H1 (cell line): ENCODE measurements around the gene FARS2. TPM values are rescaled to one million over a fixed set of nuclear protein-coding genes. Genes with fewer than 3 reads are reported as not detected.

ENCODE experiments used
- CTCF ChIA-PET: fragments of 300-600 bp; sonication (Branson Sonifier 250); formaldehyde crosslinking; loops from one replicate; lab custom pipeline; 2021; ENCODE audit not compliant: partially characterized antibody; lab: Charles Lee
- POLR2A ChIA-PET: fragments of 300-600 bp; sonication (Branson Sonifier 250); formaldehyde crosslinking; loops from one replicate; lab custom pipeline; 2021; ENCODE audit warnings: inconsistent platforms; ENCODE audit not compliant: partially characterized antibody; lab: Charles Lee
- DNase-seq, 2 experiments: peaks; one replicate each; pipeline versions ENCODE4 v3.0.0 to v3.0.0-alpha.2; 2010 to 2022; ENCODE audit warnings: low spot score in 2 of 2, low read depth in 1 of 2, mixed read lengths in 1 of 2
- FAIRE-seq: peaks from 2 replicates; lab custom pipeline; 2011; peaks lifted over from hg19 to GRCh38; lab: Jason Lieb, UNC
- H2AFZ ChIP-seq: 2 replicates; pipeline ENCODE4 v1.8.1; 2012; ENCODE audit warnings: low read length, inconsistent platforms
- H2AK5ac ChIP-seq: 2 replicates; pipeline ENCODE4 v1.6.1; 2013; ENCODE audit warnings: low read depth, low read length
- H2BK120ac ChIP-seq: replicated peaks from 2 replicates; pipeline ENCODE3; 2013; ENCODE audit warnings: low read depth, low read length, inconsistent platforms
- H2BK12ac ChIP-seq: 2 replicates; pipeline ENCODE4 v1.6.1; 2013; ENCODE audit warnings: low read depth, low read length
- H2BK15ac ChIP-seq: 2 replicates; pipeline ENCODE4 v1.6.1; 2013; ENCODE audit warnings: low read length
- H2BK20ac ChIP-seq: 2 replicates; pipeline ENCODE4 v1.6.1; 2013; ENCODE audit warnings: low read length
- H2BK5ac ChIP-seq: 2 replicates; pipeline ENCODE4 v1.6.1; 2013; ENCODE audit warnings: low read depth, low read length
- H3K14ac ChIP-seq: 2 replicates; pipeline ENCODE4 v1.6.1; 2013; ENCODE audit warnings: inconsistent platforms; ENCODE audit not compliant: insufficient read length
- H3K18ac ChIP-seq: 2 replicates; pipeline ENCODE4 v1.6.1; 2013; ENCODE audit warnings: low read length; ENCODE audit errors: extremely low read depth
- H3K23ac ChIP-seq: 2 replicates; pipeline ENCODE4 v1.6.1; 2013; ENCODE audit warnings: inconsistent platforms; ENCODE audit not compliant: insufficient read length
- H3K23me2 ChIP-seq: 2 replicates; pipeline ENCODE4 v1.6.1; 2013; ENCODE audit warnings: low read depth, low read length
- H3K27ac ChIP-seq: 2 replicates; pipeline ENCODE4 v1.6.1; 2011; ENCODE audit warnings: low read depth, low read length, inconsistent platforms
- H3K27me3 ChIP-seq, 4 experiments: replicated peaks in 1 of 4; 1 replicate in 1 of 4; 2 replicates in 3 of 4; pipeline versions ENCODE4 v1.6.1 to v1.8.1; 2011 to 2013; ENCODE audit warnings: low read length in 3 of 4, mild to moderate bottlenecking in 3 of 4, inconsistent platforms in 2 of 4, mixed read lengths in 2 of 4, moderate library complexity in 1 of 4; ENCODE audit not compliant: control insufficient read depth in 3 of 4, insufficient read depth in 3 of 4; ENCODE audit errors: extremely low read depth in 1 of 4
- H3K36me3 ChIP-seq, 4 experiments: 2 replicates each; pipeline versions ENCODE4 v1.6.1 to v1.8.1; 2011 to 2013; ENCODE audit warnings: mild to moderate bottlenecking in 4 of 4, low read length in 3 of 4, moderate library complexity in 2 of 4, control low read depth in 1 of 4, inconsistent platforms in 1 of 4; ENCODE audit not compliant: insufficient read depth in 4 of 4, control insufficient read depth in 2 of 4
- H3K4ac ChIP-seq: replicated peaks from 2 replicates; pipeline ENCODE3; 2013; ENCODE audit warnings: low read length, low read depth, mixed read lengths, inconsistent platforms; ENCODE audit not compliant: insufficient read length
- H3K4me1 ChIP-seq, 4 experiments: replicated peaks in 1 of 4; 1 replicate in 1 of 4; 2 replicates in 3 of 4; pipeline versions ENCODE4 v1.6.1 to v1.8.1; 2011 to 2013; ENCODE audit warnings: low read length in 3 of 4, inconsistent platforms in 2 of 4, mixed read lengths in 1 of 4; ENCODE audit not compliant: insufficient read depth in 4 of 4, control insufficient read depth in 3 of 4
- H3K4me2 ChIP-seq, 2 experiments: 2 replicates each; pipeline versions ENCODE4 v1.6.1 to v1.8.1; 2011 to 2013; ENCODE audit warnings: low read depth in 2 of 2, low read length in 2 of 2, control low read depth in 1 of 2, inconsistent platforms in 1 of 2, mild to moderate bottlenecking in 1 of 2; ENCODE audit not compliant: insufficient read depth in 1 of 2
- H3K4me3 ChIP-seq, 4 experiments: fragments of 200-600, 300-600 bp in 1 of 4; sonication (generic), shearing (Covaris generic), sonication (Bioruptor Twin) in 1 of 4; 2 replicates each; pipeline versions ENCODE4 v1.5.1 to v1.8.1; 2011 to 2016; ENCODE audit warnings: low read length in 4 of 4, low read depth in 3 of 4, control low read depth in 2 of 4, inconsistent platforms in 2 of 4, mild to moderate bottlenecking in 2 of 4, mixed read lengths in 1 of 4, moderate library complexity in 1 of 4; ENCODE audit not compliant: insufficient read depth in 2 of 4; ENCODE audit errors: extremely low read depth in 1 of 4
- H3K56ac ChIP-seq: replicated peaks from 2 replicates; pipeline ENCODE3; 2013; ENCODE audit warnings: low read depth, mild to moderate bottlenecking, mixed read lengths, low read length, inconsistent platforms; ENCODE audit not compliant: insufficient read length
- H3K79me1 ChIP-seq: 2 replicates; pipeline ENCODE4 v1.6.1; 2013; ENCODE audit warnings: low read depth, low read length, control low read depth
- H3K79me2 ChIP-seq, 2 experiments: 2 replicates each; pipeline versions ENCODE4 v1.6.1 to v1.8.1; 2012 to 2013; ENCODE audit warnings: low read length in 2 of 2, mild to moderate bottlenecking in 2 of 2, inconsistent platforms in 1 of 2; ENCODE audit not compliant: insufficient read depth in 2 of 2, control insufficient read depth in 1 of 2
- H3K9ac ChIP-seq, 4 experiments: replicated peaks in 1 of 4; 1 replicate in 1 of 4; 2 replicates in 3 of 4; pipeline versions ENCODE4 v1.6.1 to v1.8.1; 2011 to 2013; ENCODE audit warnings: low read depth in 3 of 4, low read length in 3 of 4, control low read depth in 2 of 4, mild to moderate bottlenecking in 2 of 4, moderate library complexity in 2 of 4, inconsistent platforms in 1 of 4; ENCODE audit errors: extremely low read depth in 1 of 4
- H3K9me3 ChIP-seq, 2 experiments: 2 replicates each; pipeline versions ENCODE4 v1.6.1 to v1.8.1; 2012 to 2013; ENCODE audit warnings: mild to moderate bottlenecking in 2 of 2, moderate library complexity in 2 of 2, control low read depth in 1 of 2, inconsistent platforms in 1 of 2, low read depth in 1 of 2, low read length in 1 of 2, mixed read lengths in 1 of 2; ENCODE audit not compliant: insufficient read depth in 2 of 2
- H4K20me1 ChIP-seq, 2 experiments: replicated peaks in 1 of 2; 2 replicates each; pipeline versions ENCODE3 to v1.8.1; 2011 to 2013; ENCODE audit warnings: inconsistent platforms in 2 of 2, low read length in 2 of 2, mild to moderate bottlenecking in 1 of 2; ENCODE audit not compliant: insufficient read depth in 2 of 2, control insufficient read depth in 1 of 2
- H4K5ac ChIP-seq: 2 replicates; pipeline ENCODE4 v1.6.1; 2013; ENCODE audit warnings: low read length, low read depth, mixed read lengths, inconsistent platforms; ENCODE audit not compliant: insufficient read length
- H4K8ac ChIP-seq: 2 replicates; pipeline ENCODE4 v1.8.0; 2013; ENCODE audit warnings: mild to moderate bottlenecking, moderate library complexity, low read length, inconsistent platforms; ENCODE audit not compliant: insufficient read depth; ENCODE audit errors: extremely low read depth
- H4K91ac ChIP-seq: replicated peaks from 2 replicates; pipeline ENCODE3; 2013; ENCODE audit warnings: low read length, mixed read lengths, inconsistent platforms; ENCODE audit not compliant: insufficient read length
- BCL11A ChIP-seq, 2 experiments: IDR thresholded peaks; one replicate each; pipeline ENCODE4 v1.6.1; 2011; ENCODE audit warnings: low read depth in 2 of 2, low read length in 2 of 2, mild to moderate bottlenecking in 2 of 2
- E2F6 ChIP-seq: IDR thresholded peaks from 2 replicates; pipeline ENCODE4 v1.6.1; 2012; ENCODE audit warnings: inconsistent platforms
- HDAC6 ChIP-seq: IDR thresholded peaks from one replicate; pipeline ENCODE4 v1.7.1; 2012; ENCODE audit warnings: low read depth, mild to moderate bottlenecking, inconsistent platforms, low read length, moderate library complexity
- MAFK ChIP-seq: IDR thresholded peaks from 2 replicates; pipeline ENCODE4 v1.6.1; 2012; ENCODE audit warnings: low read depth, mild to moderate bottlenecking, improper control_type of control experiment, low read length
- SRF ChIP-seq: IDR thresholded peaks from 2 replicates; pipeline ENCODE4 v1.6.1; 2011; ENCODE audit warnings: mild to moderate bottlenecking, low read depth, low read length, moderate library complexity
- WGBS, 2 experiments: shearing (Covaris generic) in 1 of 2; methylation state at CpG; one replicate each; pipeline versions ENCODE4 v1.1.6 to v1.1.7; 2013 to 2015; ENCODE audit warnings: low lambda C conversion rate in 2 of 2, mixed read lengths in 2 of 2, inconsistent platforms in 1 of 2, low coverage in 1 of 2, missing lambda C conversion rate in 1 of 2; ENCODE audit not compliant: insufficient replicate concordance in 2 of 2, insufficient coverage in 1 of 2, insufficient read length in 1 of 2; ENCODE audit errors: extremely low coverage in 1 of 2, missing lambda C conversion rate in 1 of 2; 5-methylcytosine and 5-hydroxymethylcytosine counted together
- polyA plus RNA-seq, 7 experiments: library from polyadenylated mRNA; depleted of rRNA in 3 of 7; stranded (reverse) in 5 of 7; unstranded in 2 of 7; fragments of >200 nt in 5 of 7; fragments of 200-250 nt in 2 of 7; gene quantifications; 1 replicate in 5 of 7; 2 replicates in 1 of 7; 4 replicates in 1 of 7; pipeline versions ENCODE4 v1.2.1 to v1.2.3, GENCODE V29; 2011 to 2013; ENCODE audit warnings: missing spikeins in 2 of 7, mixed read lengths in 2 of 7
- total RNA-seq: library from RNA; stranded (reverse); fragmentation: NEBNext Ultra II Directional; extraction: Animal tissue kit (Norgen Biotek cat#: 25700); gene quantifications from 2 replicates; pipeline ENCODE4 v1.2.1, GENCODE V29; 2021

The FARS2 gene
- total and polyA plus RNA-seq, 2 of the 8 experiments (the other 6 are each of a cell fraction or from before 2014, with no cell fraction given): 11.7 to 14.4 TPM

- Histone ChIP-seq H2BK120ac (no peak overlapping the region), H4K8ac (no peak overlapping the region), H4K5ac (no peak overlapping the region), H3K27me3 (no peaks in the 10 kb centered on the region), H2BK12ac (no peak overlapping the region), H2BK20ac (no peak overlapping the region), H2AFZ (no peak overlapping the region), H3K36me3 (no peaks in the 10 kb centered on the region), H4K20me1 (no peaks in the 10 kb centered on the region), H4K91ac (no peak overlapping the region), H3K56ac (no peak overlapping the region), H2BK15ac (no peak overlapping the region), H3K18ac (no peak overlapping the region), H3K4me2 (no peak overlapping the region), H2AK5ac (no peak overlapping the region), H3K79me2 (no peaks in the 10 kb centered on the region), H3K4ac (no peak overlapping the region), H3K9ac (no peak overlapping the region), H3K23ac (no peak overlapping the region), H3K9me3 (no peaks in the 10 kb centered on the region), H3K27ac (no peak overlapping the region), H3K14ac (no peak overlapping the region), H3K23me2 (no peaks in the 10 kb centered on the region), H2BK5ac (no peak overlapping the region; the same call in 1 of the 2 replicates), H3K4me3 (no peak overlapping the region), H3K4me1 (peaks cover 0 to 4% (median under 1%) of the 10 kb centered on the region in 4 experiments; a peak in 3 of 7 replicates), H3K79me1 (no peaks in the 10 kb centered on the region)
- CTCF ChIA-PET: interaction anchor here (0.9 to 1.5 kb wide), 3 partner anchors 44 to 243 kb away, joined by 3 to 5 read pairs (median 3); no protein-coding TSS in a partner anchor
- DNase-seq: no peak
- no peak for FAIRE-seq
- WGBS, 2 experiments: 94% methylated on average over 8 of the region's 8 CpGs; no CpG with 5 or more reads in 1 of the 2 experiments
- POLR2A ChIA-PET: interaction anchor here (0.6 kb wide), 1 partner anchor 112 kb away, joined by 4 read pairs; no protein-coding TSS in a partner anchor
- TF ChIP-seq HDAC6 (no peak), E2F6 (no peak), BCL11A (IDR thresholded peaks at IDR 0.05; ENCODE audit: low read depth in 2 of 2, low read length in 2 of 2) (no peak), SRF (no peak), MAFK (no peak)
These were observed 403.9 kb downstream of the FARS2 start for GRCh38 chr6:5665173-5665572.
